ENCODE results near the gene TFR2.

TFR2 gene

GRCh38 chr7:100675105-100675451 lies 33.7 kb upstream of the TFR2 start:
- POLR2A ChIA-PET (ENCODE audit: low non-redundant PET): interaction anchor here (0.6 kb wide), 1 partner anchor 48 kb away, joined by 3 read pairs; no protein-coding TSS in a partner anchor
- CTCF ChIA-PET: interaction anchor here (0.8 to 1.1 kb wide), 2 partner anchors 13 to 61 kb away, joined by 3 to 5 read pairs; no protein-coding TSS in a partner anchor
- TF ChIP-seq, protein P1, sequence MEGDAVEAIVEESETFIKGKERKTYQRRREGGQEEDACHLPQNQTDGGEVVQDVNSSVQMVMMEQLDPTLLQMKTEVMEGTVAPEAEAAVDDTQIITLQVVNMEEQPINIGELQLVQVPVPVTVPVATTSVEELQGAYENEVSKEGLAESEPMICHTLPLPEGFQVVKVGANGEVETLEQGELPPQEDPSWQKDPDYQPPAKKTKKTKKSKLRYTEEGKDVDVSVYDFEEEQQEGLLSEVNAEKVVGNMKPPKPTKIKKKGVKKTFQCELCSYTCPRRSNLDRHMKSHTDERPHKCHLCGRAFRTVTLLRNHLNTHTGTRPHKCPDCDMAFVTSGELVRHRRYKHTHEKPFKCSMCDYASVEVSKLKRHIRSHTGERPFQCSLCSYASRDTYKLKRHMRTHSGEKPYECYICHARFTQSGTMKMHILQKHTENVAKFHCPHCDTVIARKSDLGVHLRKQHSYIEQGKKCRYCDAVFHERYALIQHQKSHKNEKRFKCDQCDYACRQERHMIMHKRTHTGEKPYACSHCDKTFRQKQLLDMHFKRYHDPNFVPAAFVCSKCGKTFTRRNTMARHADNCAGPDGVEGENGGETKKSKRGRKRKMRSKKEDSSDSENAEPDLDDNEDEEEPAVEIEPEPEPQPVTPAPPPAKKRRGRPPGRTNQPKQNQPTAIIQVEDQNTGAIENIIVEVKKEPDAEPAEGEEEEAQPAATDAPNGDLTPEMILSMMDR (conservative IDR thresholded peaks at IDR 0.05; ENCODE audit: low read depth): no peak
- DNase-seq (ENCODE audit: low spot score): no peak
- peak overlapping the region; percentile 92 for H3K27ac ChIP-seq

DNA sequence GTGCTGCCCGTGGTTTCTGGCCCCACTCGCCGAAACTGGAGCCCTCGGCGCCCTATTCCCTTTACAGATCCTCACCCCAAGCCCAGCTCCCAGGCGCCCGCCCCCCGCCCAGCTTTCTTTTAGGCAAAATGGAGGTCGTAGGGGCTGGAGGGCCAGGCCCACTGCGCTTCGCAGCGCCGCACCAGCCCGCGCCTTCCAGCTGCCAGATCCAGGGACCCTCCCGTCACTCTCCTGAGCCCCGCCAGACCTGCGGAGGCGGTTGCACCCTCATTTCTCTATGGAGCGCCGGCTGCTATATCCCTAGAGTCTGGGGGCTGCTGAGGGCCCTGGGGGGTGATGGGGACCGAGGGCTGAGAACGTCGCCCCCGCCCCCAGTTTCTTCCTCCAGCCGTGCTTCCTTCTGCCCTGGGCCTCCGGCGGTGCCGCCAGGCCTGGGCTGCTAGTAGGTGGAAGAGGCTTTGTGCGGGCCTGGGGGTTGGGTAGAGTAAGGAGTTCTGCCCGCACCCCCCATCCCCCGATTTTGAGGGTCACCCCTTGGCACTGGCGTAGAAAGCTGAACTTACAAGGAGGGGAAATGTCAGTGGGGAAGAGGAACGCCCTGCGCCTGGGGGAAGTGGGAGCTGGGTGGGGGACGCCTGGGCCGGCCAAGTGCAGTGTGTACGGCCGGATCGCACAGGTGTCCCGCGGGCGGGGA lies 33.2 kb upstream of the TFR2 start:
- CTCF ChIA-PET: interaction anchor here (0.5 to 1.1 kb wide), 5 partner anchors 13 to 166 kb away, joined by 3 to 7 read pairs (median 3); no protein-coding TSS in a partner anchor
- TF ChIP-seq, protein P1 (conservative IDR thresholded peaks at IDR 0.05; ENCODE audit: low read depth): no peak
- peak overlapping the region; percentile 92 for H3K27ac ChIP-seq
- POLR2A ChIA-PET (ENCODE audit: low non-redundant PET): interaction anchor here (0.6 kb wide), 1 partner anchor 47 kb away, joined by 3 read pairs; no protein-coding TSS in a partner anchor
- no peak for DNase-seq (ENCODE audit: low spot score)

GRCh38 chr7:100673942-100674410 lies 32.6 kb upstream of the TFR2 start:
- H3K27ac ChIP-seq: peak overlapping the region; percentile 92
- ChIA-PET POLR2A (ENCODE audit: low non-redundant PET) (no interaction called here), CTCF (interaction anchor here (0.5 to 0.8 kb wide), 3 partner anchors 60 to 165 kb away, joined by 3 to 7 read pairs (median 5); no protein-coding TSS in a partner anchor)
- no peak for DNase-seq (ENCODE audit: low spot score)
- TF ChIP-seq, protein P1 (conservative IDR thresholded peaks at IDR 0.05; ENCODE audit: low read depth): no peak

DNA sequence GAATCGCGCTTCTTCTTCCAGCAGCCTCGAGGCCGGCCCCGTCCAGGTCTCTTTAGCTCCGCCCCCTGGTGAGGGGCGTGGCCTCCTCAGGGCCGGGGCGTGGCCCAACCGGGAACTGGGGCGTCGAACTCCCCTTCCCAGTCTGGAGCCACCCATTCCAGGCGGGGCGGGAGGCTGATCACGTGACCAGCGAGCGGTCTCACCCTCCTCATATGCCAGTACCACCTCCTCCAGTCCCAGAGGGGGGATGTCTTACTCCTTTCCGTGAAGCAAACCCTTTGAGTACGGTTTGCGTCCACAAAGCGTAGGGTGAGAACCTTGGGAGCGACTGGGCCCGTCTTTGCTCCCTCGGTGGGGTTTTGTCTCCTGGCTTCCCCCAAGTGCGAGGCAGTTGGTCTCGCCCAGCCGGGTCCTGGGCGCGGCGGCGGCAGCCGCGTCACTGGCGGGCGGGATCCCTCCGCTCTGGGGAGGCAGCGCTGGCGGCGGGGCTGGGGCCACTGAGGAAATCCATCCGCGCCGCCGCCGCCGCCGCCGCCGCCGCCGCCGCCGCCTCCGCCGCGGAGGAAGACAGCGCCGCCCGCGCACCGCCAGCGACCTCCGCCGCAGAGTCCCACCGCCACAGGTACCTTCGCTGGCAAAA lies 32.1 kb upstream of the TFR2 start, which contains the start of gene GNB2:
Gene GNB2 (plus strand): TSS at position 439 of the 640 bp plus-strand sequence. CDS start 2,526 bp downstream, outside the sequence.
- peak; percentile 98 for DNase-seq (ENCODE audit: low spot score)
- ChIA-PET POLR2A (ENCODE audit: low non-redundant PET) (interaction anchor here (0.6 to 1.0 kb wide), 3 partner anchors 16 to 41 kb away, joined by 3 to 4 read pairs (median 3); no protein-coding TSS in a partner anchor), CTCF (no interaction called here)
- peak within 1 kb of the TSS; percentile 92 for H3K27ac ChIP-seq
- TF ChIP-seq, protein P1 (conservative IDR thresholded peaks at IDR 0.05; ENCODE audit: low read depth): no peak

DNA sequence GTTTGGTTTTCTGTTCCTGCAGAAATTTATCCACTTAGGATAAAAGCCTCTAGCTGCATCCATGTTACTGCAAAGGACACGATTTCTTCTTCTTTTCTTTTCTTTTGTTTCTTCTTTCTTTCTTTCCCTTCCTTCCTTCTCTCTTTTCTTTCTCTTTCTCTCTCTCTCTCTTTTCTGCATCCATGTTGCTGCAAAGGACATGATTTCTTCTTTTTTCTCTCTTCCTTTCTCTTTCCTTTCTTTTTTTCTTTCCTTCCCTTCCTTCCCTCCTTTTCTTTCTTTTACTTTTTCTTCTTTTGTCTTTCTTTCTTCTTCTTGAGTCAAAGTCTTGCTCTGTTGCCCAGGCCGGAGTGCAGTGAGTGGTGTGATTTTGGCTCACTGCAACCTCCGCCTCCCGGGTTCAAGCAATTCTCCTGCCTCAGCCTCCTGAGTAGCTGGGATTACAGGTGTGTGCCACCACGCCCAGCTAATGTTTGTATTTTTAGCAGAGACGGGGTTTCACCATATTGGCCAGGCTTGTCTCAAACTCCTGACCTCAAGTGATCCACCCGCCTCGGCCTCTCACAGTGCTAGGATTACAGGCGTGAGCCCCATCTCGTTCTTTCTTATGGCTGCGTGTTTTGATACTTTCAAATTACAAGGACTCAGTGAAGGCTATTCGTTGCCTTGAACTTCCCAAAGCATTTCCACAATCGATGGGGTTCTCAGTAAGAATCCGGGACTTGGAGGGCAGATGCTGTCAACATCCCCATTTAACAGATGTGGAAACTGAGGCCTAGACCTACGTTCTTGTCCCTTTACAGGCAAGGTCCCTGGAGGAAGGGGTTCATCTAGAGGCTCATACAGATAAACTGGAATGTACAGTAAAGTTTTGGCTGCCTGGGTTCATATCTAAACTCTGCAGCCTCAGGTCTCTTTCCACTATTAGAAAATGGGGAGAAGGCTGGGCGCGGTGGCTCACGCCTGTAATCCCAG lies 30.3 kb upstream of the TFR2 start:
- no peak for DNase-seq (ENCODE audit: low spot score)
- ChIA-PET POLR2A (ENCODE audit: low non-redundant PET) (no interaction called here), CTCF (interaction anchor here (0.7 to 0.8 kb wide), 2 partner anchors 34 to 39 kb away, joined by 3 to 4 read pairs; no protein-coding TSS in a partner anchor)
- no peak overlapping the region for H3K27ac ChIP-seq
- TF ChIP-seq, protein P1 (conservative IDR thresholded peaks at IDR 0.05; ENCODE audit: low read depth): no peak

All from RWPE1 (cell line).